ENCODE data around the gene SLC1A4. TPM values are rescaled to one million over a fixed set of nuclear protein-coding genes. Genes with fewer than 3 reads are reported as not detected.

SLC1A4 gene
- total RNA-seq, 4 donors from 2014 or later: 4.6 to 6.9 (median 5.4) TPM

- intact Hi-C loops (cut with DNase I): no loop called here
- 42 to 57% methylated on average over 1 of the region's 1 CpG for WGBS, 2 donors
- Histone ChIP-seq H3K9me3 (no peaks in the 10 kb centered on the region), H3K4me3 (replicated peaks in 1 of 3) (no peak overlapping the region), H3K4me1 (peaks cover 0 to 4% of the 10 kb centered on the region in 2 donors), H3K27ac (no peak overlapping the region), H3K36me3 (no peaks in the 10 kb centered on the region), H3K27me3 (no peaks in the 10 kb centered on the region)
- TF ChIP-seq CTCF (IDR thresholded peaks at IDR 0.05) (no peak), POLR2A (IDR thresholded peaks at IDR 0.05) (no peak)
- no peak for DNase-seq
Observed at GRCh38 chr2:64980183-64980582, 9.0 kb upstream of the SLC1A4 start.

- WGBS, 2 donors: 83 to 90% methylated on average over 2 of the region's 2 CpGs
- intact Hi-C loops (cut with DNase I): no loop called here
- TF ChIP-seq POLR2A (IDR thresholded peaks at IDR 0.05) (no peak), CTCF (IDR thresholded peaks at IDR 0.05) (no peak)
Observed at GRCh38 chr2:64982311-64982857, 6.8 kb upstream of the SLC1A4 start.

GRCh38 chr2:64982932-64983331 is 6.3 kb upstream of the SLC1A4 start:
- Histone ChIP-seq H3K27me3 (no peaks in the 10 kb centered on the region), H3K9me3 (no peaks in the 10 kb centered on the region), H3K4me1 (no peaks in the 10 kb centered on the region), H3K36me3 (no peaks in the 10 kb centered on the region), H3K4me3 (replicated peaks in 1 of 3) (no peak overlapping the region), H3K27ac (no peak overlapping the region)
- DNase-seq: no peak
- intact Hi-C loops (cut with DNase I): no loop called here
- TF ChIP-seq CTCF (IDR thresholded peaks at IDR 0.05) (no peak), POLR2A (IDR thresholded peaks at IDR 0.05) (no peak)
- 89 to 94% methylated on average over 2 of the region's 2 CpGs for WGBS, 2 donors

More at GRCh38 chr2:64982311-64982857, 6.8 kb upstream of the SLC1A4 start:
- DNase-seq: no peak
- no peaks in the 10 kb centered on the region for H3K9me3 ChIP-seq
- H3K27ac ChIP-seq: no peak overlapping the region
- H3K4me3 ChIP-seq (replicated peaks in 1 of 3): no peak overlapping the region
- no peaks in the 10 kb centered on the region for H3K36me3 ChIP-seq
- no peaks in the 10 kb centered on the region for H3K27me3 ChIP-seq
- H3K4me1 ChIP-seq: no peaks in the 10 kb centered on the region

GRCh38 chr2:64985447-64985846 is 3.8 kb upstream of the SLC1A4 start:
- no peak for DNase-seq
- no peak overlapping the region for H3K27ac ChIP-seq
- 92 to 97% methylated on average over 7 of the region's 7 CpGs for WGBS, 2 donors
- no peaks in the 10 kb centered on the region for H3K36me3 ChIP-seq
- H3K4me1 ChIP-seq: peaks cover 0 to 11% of the 10 kb centered on the region in 2 donors
- TF ChIP-seq CTCF (IDR thresholded peaks at IDR 0.05): no peak
- no peak for TF ChIP-seq POLR2A (IDR thresholded peaks at IDR 0.05)
- H3K4me3 ChIP-seq (replicated peaks in 1 of 3): no peak overlapping the region
- H3K27me3 ChIP-seq: no peaks in the 10 kb centered on the region
- intact Hi-C loops (cut with DNase I): no loop called here
- H3K9me3 ChIP-seq: no peaks in the 10 kb centered on the region

- no peak overlapping the region for H3K27ac ChIP-seq
- no peak for TF ChIP-seq CTCF (IDR thresholded peaks at IDR 0.05)
- TF ChIP-seq POLR2A (IDR thresholded peaks at IDR 0.05): no peak
Observed at GRCh38 chr2:64987001-64987955, 1.9 kb upstream of the SLC1A4 start.

More at GRCh38 chr2:64987001-64987955, 1.9 kb upstream of the SLC1A4 start:
- no peaks in the 10 kb centered on the region for H3K9me3 ChIP-seq
- no peaks in the 10 kb centered on the region for H3K27me3 ChIP-seq
- no peak overlapping the region for H3K4me3 ChIP-seq (replicated peaks in 1 of 3)
- no peak for DNase-seq
- peaks cover 0 to 11% of the 10 kb centered on the region in 2 donors for H3K4me1 ChIP-seq
- 64 to 67% methylated on average over 6 of the region's 6 CpGs for WGBS, 2 donors
- H3K36me3 ChIP-seq: no peaks in the 10 kb centered on the region
- intact Hi-C loops (cut with DNase I): no loop called here

Data from thyroid gland (tissue), 4 donors.